Nephron progenitor cell (in vitro differentiated cells): ENCODE measurements around the gene DNAJC9.

Experiments used
- DNase-seq: peaks from one replicate; pipeline ENCODE4 v3.0.0; 2021
- H3K27ac Mint-ChIP-seq: 2 replicates; pipeline ENCODE4 v1.8.0; 2021; ENCODE audit warnings: mild to moderate bottlenecking, moderate library complexity, mixed read lengths
- H3K27me3 Mint-ChIP-seq: 2 replicates; pipeline ENCODE4 v1.8.0; 2021; ENCODE audit warnings: mild to moderate bottlenecking, low read depth, mixed read lengths; ENCODE audit not compliant: poor library complexity
- H3K36me3 Mint-ChIP-seq: 2 replicates; pipeline ENCODE4 v1.8.0; 2021; ENCODE audit warnings: low read depth, mixed read lengths
- H3K4me1 Mint-ChIP-seq: 2 replicates; pipeline ENCODE4 v1.8.0; 2021; ENCODE audit warnings: mixed read lengths
- H3K4me3 Mint-ChIP-seq: 2 replicates; pipeline ENCODE4 v1.8.0; 2021; ENCODE audit warnings: mild to moderate bottlenecking, moderate library complexity, mixed read lengths
- H3K9me3 Mint-ChIP-seq: 2 replicates; pipeline ENCODE4 v1.8.0; 2021; ENCODE audit warnings: mild to moderate bottlenecking, moderate library complexity, mixed read lengths
- CTCF ChIP-seq: fragments of 200-600 bp; sonication (generic); IDR thresholded peaks from 2 replicates; pipeline ENCODE4 v1.5.0; 2021; ENCODE audit warnings: antibody characterized with exemption

Gene DNAJC9

GRCh38 chr10:73246322-73246645 lies 771 bp downstream of the DNAJC9 start:
- Mint-ChIP-seq H3K27me3 (no peaks in the 10 kb centered on the region), H3K9me3 (no peaks in the 10 kb centered on the region), H3K4me3 (peak overlapping the region; percentile 97), H3K27ac (peak overlapping the region; percentile 99), H3K4me1 (peaks cover 57% of the 10 kb centered on the region), H3K36me3 (peaks cover 65% of the 10 kb centered on the region)
- no peak for DNase-seq
- no peak for TF ChIP-seq CTCF

DNA sequence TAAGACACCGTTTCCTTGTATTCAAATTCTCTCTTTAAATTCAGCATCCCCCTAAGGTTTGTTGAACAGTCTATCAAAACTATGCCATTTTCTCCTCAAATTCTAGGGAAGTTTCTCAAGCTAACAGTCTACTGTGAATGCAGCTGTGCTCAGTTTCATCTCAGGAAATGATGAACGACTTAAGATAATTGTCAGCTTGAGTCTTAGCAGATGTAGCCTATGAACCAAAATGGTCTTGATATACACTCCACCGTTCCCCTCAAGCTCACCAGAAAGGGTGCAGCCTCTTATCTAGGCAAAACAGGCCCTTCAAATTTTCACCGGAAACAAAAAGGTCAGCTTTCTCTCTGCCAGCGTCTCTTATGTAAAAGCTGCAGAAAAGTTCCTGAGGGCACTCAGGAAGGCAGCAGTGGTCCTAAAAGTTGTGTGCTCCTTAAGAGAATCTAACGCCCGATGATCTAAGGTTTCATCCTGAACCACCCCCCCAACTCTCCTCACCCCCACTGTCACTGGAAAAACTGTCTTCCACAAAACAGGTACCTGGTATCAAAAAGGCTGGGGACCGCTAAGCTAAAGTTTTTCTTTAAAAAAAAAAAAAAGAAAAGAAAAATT lies 2.1 kb downstream of the DNAJC9 start:
- H3K4me1 Mint-ChIP-seq, result peaks cover 46% of the 10 kb centered on the region
- H3K9me3 Mint-ChIP-seq, result no peaks in the 10 kb centered on the region
- peaks cover 64% of the 10 kb centered on the region for H3K36me3 Mint-ChIP-seq
- H3K27ac Mint-ChIP-seq, result peak overlapping the region; percentile 58
- H3K4me3 Mint-ChIP-seq, result peak overlapping the region; percentile 97
- DNase-seq, result no peak
- no peaks in the 10 kb centered on the region for H3K27me3 Mint-ChIP-seq
- no peak for TF ChIP-seq CTCF

- H3K27ac Mint-ChIP-seq, result no peak overlapping the region
- no peak overlapping the region for H3K4me3 Mint-ChIP-seq
- H3K36me3 Mint-ChIP-seq, result peaks cover 60% of the 10 kb centered on the region
- peaks cover 15% of the 10 kb centered on the region for H3K4me1 Mint-ChIP-seq
- TF ChIP-seq CTCF, result no peak
- no peak for DNase-seq
- H3K9me3 Mint-ChIP-seq, result no peaks in the 10 kb centered on the region
- H3K27me3 Mint-ChIP-seq, result no peaks in the 10 kb centered on the region
Observed at GRCh38 chr10:73239908-73240307, 7.1 kb downstream of the DNAJC9 start.

- Mint-ChIP-seq H3K27me3 (no peaks in the 10 kb centered on the region), H3K9me3 (no peaks in the 10 kb centered on the region), H3K27ac (no peak overlapping the region), H3K4me1 (peaks cover 7% of the 10 kb centered on the region), H3K36me3 (peaks cover 58% of the 10 kb centered on the region), H3K4me3 (no peak overlapping the region)
- TF ChIP-seq CTCF, result no peak
- DNase-seq, result no peak
Observed at GRCh38 chr10:73238990-73239566, 8.0 kb downstream of the DNAJC9 start.

GRCh38 chr10:73234695-73235094 lies 12.4 kb downstream of the DNAJC9 start:
- TF ChIP-seq CTCF, result no peak
- Mint-ChIP-seq H3K27me3 (no peaks in the 10 kb centered on the region), H3K9me3 (no peaks in the 10 kb centered on the region), H3K4me1 (no peaks in the 10 kb centered on the region), H3K27ac (peak overlapping the region; percentile 40), H3K4me3 (no peak overlapping the region), H3K36me3 (peaks cover 46% of the 10 kb centered on the region)
- DNase-seq, result no peak

DNA sequence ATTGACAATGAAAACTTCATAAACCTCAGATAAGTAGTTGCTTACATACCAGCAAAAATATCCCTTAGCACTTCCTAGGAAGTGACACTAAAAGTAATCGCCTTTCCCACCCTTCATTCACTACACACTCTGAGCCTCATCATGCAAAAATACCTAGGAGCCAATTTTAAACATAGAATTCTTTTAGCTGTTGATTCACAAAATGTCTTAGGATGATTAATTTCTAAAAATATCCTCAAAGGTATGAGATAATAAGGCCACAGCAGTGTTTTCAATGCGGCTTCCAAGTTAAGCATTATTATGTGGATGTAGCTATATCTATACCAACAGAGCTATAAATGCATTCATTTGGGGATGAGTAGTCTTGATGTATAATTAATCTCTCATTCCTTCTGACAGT lies 13.2 kb downstream of the DNAJC9 start:
- Mint-ChIP-seq H3K4me3 (no peak overlapping the region), H3K36me3 (peaks cover 38% of the 10 kb centered on the region), H3K27ac (peak overlapping the region; percentile 41), H3K9me3 (no peaks in the 10 kb centered on the region), H3K4me1 (no peaks in the 10 kb centered on the region), H3K27me3 (no peaks in the 10 kb centered on the region)
- no peak for DNase-seq
- TF ChIP-seq CTCF, result no peak
